Activated T-helper 1 cell treated with anti-CD3 and anti-CD28 coated beads, Interleukin-12 subunit alpha, Interleukin-12 subunit beta, Interleukin-2, Interleukin-4 antibody, amounts not matched to agents 30 ng/mL and 10 ng/mL and 1 ng/mL, durations not matched to agents 14 hours and 24 hours and 36 hours (primary cell): ENCODE data around the gene IFNK. TPM values are rescaled to one million over a fixed set of nuclear protein-coding genes. Genes with fewer than 3 reads are reported as not detected.

Source experiments
- DNase-seq: peaks from one replicate; pipeline ENCODE4 v3.0.0; 2021; ENCODE audit warnings: low spot score
- H3K27ac Mint-ChIP-seq: one replicate; pipeline ENCODE4 v1.8.0; 2021; ENCODE audit warnings: mild to moderate bottlenecking, mixed read lengths
- H3K27me3 Mint-ChIP-seq: one replicate; pipeline ENCODE4 v1.8.0; 2022; ENCODE audit warnings: mild to moderate bottlenecking, moderate library complexity, mixed read lengths; ENCODE audit not compliant: insufficient read depth
- H3K36me3 Mint-ChIP-seq: one replicate; pipeline ENCODE4 v1.8.0; 2021; ENCODE audit warnings: low read depth, mixed read lengths
- H3K4me1 Mint-ChIP-seq: one replicate; pipeline ENCODE4 v1.8.0; 2021; ENCODE audit warnings: low read depth, mixed read lengths
- H3K4me3 Mint-ChIP-seq: one replicate; pipeline ENCODE4 v1.8.0; 2021; ENCODE audit warnings: mild to moderate bottlenecking, moderate library complexity, mixed read lengths
- H3K9me3 Mint-ChIP-seq: one replicate; pipeline ENCODE4 v1.8.0; 2021; ENCODE audit warnings: mixed read lengths
- intact Hi-C: fragments of 100-400 bp; cut with micrococcal nuclease; formaldehyde crosslinking; loops from one replicate; pipeline ENCODE4 v1.15.1; 2024
- total RNA-seq: library from RNA; stranded (reverse); gene quantifications from 2 replicates; pipeline ENCODE4 v1.2.3, GENCODE V29; 2022

The IFNK gene
- total RNA-seq, 1 donor from 2014 or later, result not detected

- intact Hi-C loops, result no loop called here
- Mint-ChIP-seq H3K27ac (no peak overlapping the region), H3K4me1 (no peaks in the 10 kb centered on the region), H3K9me3 (no peaks in the 10 kb centered on the region), H3K36me3 (no peaks in the 10 kb centered on the region), H3K27me3 (peaks cover 18% of the 10 kb centered on the region), H3K4me3 (no peak overlapping the region)
- no peak for DNase-seq
Observed at GRCh38 chr9:27534658-27535209, 10.6 kb downstream of the IFNK start.

- DNase-seq, result no peak
- H3K27ac Mint-ChIP-seq, result no peak overlapping the region
- H3K4me3 Mint-ChIP-seq, result no peak overlapping the region
- no peaks in the 10 kb centered on the region for H3K36me3 Mint-ChIP-seq
- H3K27me3 Mint-ChIP-seq, result peaks cover 15% of the 10 kb centered on the region
- H3K4me1 Mint-ChIP-seq, result no peaks in the 10 kb centered on the region
- intact Hi-C loops, result no loop called here
- no peaks in the 10 kb centered on the region for H3K9me3 Mint-ChIP-seq
Observed at GRCh38 chr9:27535701-27536118, 11.6 kb downstream of the IFNK start.

GRCh38 chr9:27536168-27536567 is 12.1 kb downstream of the IFNK start:
- intact Hi-C loops, result no loop called here
- no peak for DNase-seq
- no peaks in the 10 kb centered on the region for H3K9me3 Mint-ChIP-seq
- H3K4me3 Mint-ChIP-seq, result no peak overlapping the region
- no peaks in the 10 kb centered on the region for H3K4me1 Mint-ChIP-seq
- H3K27me3 Mint-ChIP-seq, result peaks cover 14% of the 10 kb centered on the region
- no peak overlapping the region for H3K27ac Mint-ChIP-seq
- H3K36me3 Mint-ChIP-seq, result no peaks in the 10 kb centered on the region

- intact Hi-C loops, result no loop called here
- H3K9me3 Mint-ChIP-seq, result no peaks in the 10 kb centered on the region
- H3K27me3 Mint-ChIP-seq, result peaks cover 9% of the 10 kb centered on the region
Observed at GRCh38 chr9:27537027-27537435, 12.9 kb downstream of the IFNK start.

GRCh38 chr9:27537756-27538155 is 13.7 kb downstream of the IFNK start:
- no peaks in the 10 kb centered on the region for H3K36me3 Mint-ChIP-seq
- no peak overlapping the region for H3K4me3 Mint-ChIP-seq
- no peak for DNase-seq
- peaks cover 4% of the 10 kb centered on the region for H3K27me3 Mint-ChIP-seq
- H3K9me3 Mint-ChIP-seq, result no peaks in the 10 kb centered on the region
- H3K27ac Mint-ChIP-seq, result no peak overlapping the region
- no peaks in the 10 kb centered on the region for H3K4me1 Mint-ChIP-seq
- intact Hi-C loops, result no loop called here

More at GRCh38 chr9:27537027-27537435, 12.9 kb downstream of the IFNK start:
- Mint-ChIP-seq H3K4me3 (no peak overlapping the region), H3K27ac (no peak overlapping the region), H3K36me3 (no peaks in the 10 kb centered on the region), H3K4me1 (no peaks in the 10 kb centered on the region)
- DNase-seq, result no peak

- no peaks in the 10 kb centered on the region for H3K9me3 Mint-ChIP-seq
- H3K4me3 Mint-ChIP-seq, result no peak overlapping the region
- peaks cover 4% of the 10 kb centered on the region for H3K27me3 Mint-ChIP-seq
- no peak for DNase-seq
- H3K27ac Mint-ChIP-seq, result no peak overlapping the region
- peaks cover 2% of the 10 kb centered on the region for H3K36me3 Mint-ChIP-seq
- no peaks in the 10 kb centered on the region for H3K4me1 Mint-ChIP-seq
- intact Hi-C loops, result no loop called here
Observed at GRCh38 chr9:27538647-27539046, 14.6 kb downstream of the IFNK start.

- peaks cover 2% of the 10 kb centered on the region for H3K27me3 Mint-ChIP-seq
- no peaks in the 10 kb centered on the region for H3K9me3 Mint-ChIP-seq
- peaks cover 2% of the 10 kb centered on the region for H3K36me3 Mint-ChIP-seq
- intact Hi-C loops, result no loop called here
- H3K4me1 Mint-ChIP-seq, result no peaks in the 10 kb centered on the region
- DNase-seq, result no peak
- H3K4me3 Mint-ChIP-seq, result no peak overlapping the region
- H3K27ac Mint-ChIP-seq, result no peak overlapping the region
Observed at GRCh38 chr9:27539479-27540441, 15.7 kb downstream of the IFNK start.

- Mint-ChIP-seq H3K27ac (no peak overlapping the region), H3K9me3 (no peaks in the 10 kb centered on the region), H3K36me3 (peaks cover 2% of the 10 kb centered on the region), H3K4me3 (no peak overlapping the region), H3K4me1 (no peaks in the 10 kb centered on the region), H3K27me3 (no peaks in the 10 kb centered on the region)
- intact Hi-C loops, result no loop called here
- DNase-seq, result no peak
Observed at GRCh38 chr9:27540502-27540901, 16.4 kb downstream of the IFNK start.

GRCh38 chr9:27541740-27542139 is 17.6 kb downstream of the IFNK start:
- H3K4me1 Mint-ChIP-seq, result no peaks in the 10 kb centered on the region

GRCh38 chr9:27542508-27542907 is 18.4 kb downstream of the IFNK start:
- Mint-ChIP-seq H3K36me3 (peaks cover 2% of the 10 kb centered on the region), H3K4me1 (no peaks in the 10 kb centered on the region), H3K4me3 (no peak overlapping the region), H3K27me3 (no peaks in the 10 kb centered on the region), H3K27ac (no peak overlapping the region), H3K9me3 (no peaks in the 10 kb centered on the region)
- DNase-seq, result no peak
- intact Hi-C loops, result no loop called here

More at GRCh38 chr9:27541740-27542139, 17.6 kb downstream of the IFNK start:
- intact Hi-C loops, result no loop called here
- no peak for DNase-seq
- Mint-ChIP-seq H3K36me3 (peaks cover 2% of the 10 kb centered on the region), H3K27ac (no peak overlapping the region), H3K9me3 (no peaks in the 10 kb centered on the region), H3K4me3 (no peak overlapping the region), H3K27me3 (no peaks in the 10 kb centered on the region)

- intact Hi-C loops, result loop anchor here (5.0 kb wide), 1 partner anchor 513 kb away; no protein-coding TSS in a partner anchor
- DNase-seq, result no peak
- Mint-ChIP-seq H3K4me3 (no peak overlapping the region), H3K27ac (no peak overlapping the region), H3K4me1 (no peaks in the 10 kb centered on the region), H3K9me3 (no peaks in the 10 kb centered on the region), H3K36me3 (peaks cover 3% of the 10 kb centered on the region), H3K27me3 (no peaks in the 10 kb centered on the region)
Observed at GRCh38 chr9:27545471-27545870, 21.4 kb downstream of the IFNK start.

- H3K4me1 Mint-ChIP-seq, result no peaks in the 10 kb centered on the region
- DNase-seq, result no peak
- H3K27me3 Mint-ChIP-seq, result no peaks in the 10 kb centered on the region
- H3K27ac Mint-ChIP-seq, result no peak overlapping the region
- no peak overlapping the region for H3K4me3 Mint-ChIP-seq
- peaks cover 6% of the 10 kb centered on the region for H3K36me3 Mint-ChIP-seq
- no peaks in the 10 kb centered on the region for H3K9me3 Mint-ChIP-seq
- intact Hi-C loops, result loop anchor here (1.0 to 5.0 kb wide), 3 partner anchors 19 to 516 kb away; partner anchors contain the start of gene MOB3B
Observed at GRCh38 chr9:27548055-27548741, 24.1 kb downstream of the IFNK start.
